Dermis microvascular lymphatic vessel endothelial cell (primary cell): Measurements from ENCODE around the gene NRF1. TPM values are rescaled to one million over a fixed set of nuclear protein-coding genes. Genes with fewer than 3 reads are reported as not detected.
A peak's percentile ranks its signal among the peaks of the same experiment; 100 is the strongest.
"Not testable (repeated sequence)": the region's sequence is repeated elsewhere in the genome, so short reads cannot be mapped to it uniquely, and the experiment has no call there.

Source experiments
- DNase-seq, 2 donors: peaks; one replicate each; pipeline versions ENCODE4 v3.0.0 to v3.0.0-alpha.2; 2010; ENCODE audit warnings: low read depth in 2 of 2
- total RNA-seq: library from RNA; depleted of rRNA; stranded (reverse); fragments of >200 nt; gene quantifications from 2 replicates; pipeline ENCODE4 v1.2.1, GENCODE V29; 2014

NRF1 gene
- total RNA-seq = 9.9 and 16.8 TPM in 2 replicates

DNA sequence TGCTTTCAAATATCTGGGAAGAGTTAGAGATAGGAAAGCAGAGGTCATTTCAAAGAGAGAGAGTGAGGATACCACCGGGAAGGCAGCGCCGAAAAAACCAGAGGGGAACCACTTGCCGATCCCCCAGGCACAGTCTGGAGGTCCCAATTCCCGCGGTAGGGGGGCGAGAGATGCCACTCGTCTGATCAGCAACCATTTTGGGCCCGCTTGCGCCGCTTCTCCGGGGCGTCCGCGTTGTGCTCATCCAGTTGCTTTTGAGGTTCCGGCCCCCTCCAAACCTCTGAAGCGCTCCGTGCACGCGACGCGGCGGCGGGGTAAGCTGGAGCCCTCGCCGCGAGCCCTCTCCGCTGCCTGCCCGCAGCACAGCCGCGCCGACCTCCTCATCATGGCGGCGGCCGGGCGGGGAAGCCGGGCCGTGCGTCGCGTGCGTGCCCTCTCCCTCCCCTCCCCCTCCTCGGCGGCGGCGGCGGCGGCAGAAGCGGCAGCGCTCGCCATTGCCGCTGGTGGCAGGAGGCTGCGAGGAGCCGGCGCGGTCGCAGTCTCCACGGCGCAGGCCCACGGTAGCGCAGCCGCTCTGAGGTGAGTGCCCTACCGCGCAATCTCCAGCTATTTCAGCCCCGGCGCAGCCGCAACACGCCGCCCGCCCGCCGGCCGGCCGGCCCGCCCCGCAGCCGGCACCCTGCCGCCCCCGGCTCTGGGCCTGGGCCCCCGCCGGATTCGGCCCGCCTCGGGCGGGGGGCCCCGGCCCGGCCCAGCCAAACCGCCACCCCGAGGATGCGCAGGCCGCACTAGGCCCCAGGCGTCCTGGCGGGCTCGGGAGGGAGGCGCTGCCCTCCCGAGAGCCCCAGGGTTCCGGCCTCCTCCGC is at the start of gene NRF1:
Gene NRF1 (plus strand): TSS at position 475 of the 866 bp plus-strand sequence. CDS start 45,632 bp downstream, outside the sequence.
- peak; percentile 73 to 94 for DNase-seq

DNA sequence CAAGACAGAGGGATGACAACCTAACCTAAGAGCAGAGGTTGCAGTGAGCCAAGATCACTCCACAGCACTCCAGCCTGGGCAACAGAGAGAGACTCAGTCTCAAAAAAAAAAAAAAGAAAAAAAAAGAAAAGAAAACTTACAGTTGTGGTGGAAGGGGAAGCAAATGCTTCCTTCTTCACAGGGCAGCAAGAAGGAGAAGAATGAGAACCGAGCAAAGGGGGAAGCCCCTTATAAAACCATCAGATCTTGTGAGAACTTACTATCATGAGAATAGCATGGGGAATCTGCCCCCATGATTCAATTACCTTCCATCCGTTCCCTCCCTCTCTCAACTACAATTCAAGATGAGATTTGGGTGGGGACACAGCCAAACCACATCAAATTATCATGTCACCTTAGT is 45.2 kb upstream of the NRF1 start:
- not testable (repeated sequence) for DNase-seq

DNA sequence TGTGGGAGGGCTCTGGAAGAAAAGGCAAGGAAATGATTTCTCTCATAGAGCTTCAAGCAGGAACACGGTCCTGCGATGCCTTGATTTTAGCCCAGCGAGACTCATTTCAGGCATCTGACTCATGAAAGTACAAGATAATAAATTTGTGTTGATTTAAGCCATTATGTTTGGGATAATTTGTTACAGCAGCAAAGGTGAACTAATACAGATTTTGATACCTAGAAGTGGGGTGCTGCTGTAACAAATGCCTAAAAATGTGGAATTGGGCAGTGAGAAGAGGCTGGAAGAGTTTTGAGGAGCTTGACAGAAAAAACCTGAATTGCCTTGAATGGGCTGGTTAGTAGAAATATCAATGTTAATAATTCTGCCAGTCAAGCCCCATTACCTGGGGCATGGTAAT is 44.1 kb upstream of the NRF1 start:
- DNase-seq = no peak

DNA sequence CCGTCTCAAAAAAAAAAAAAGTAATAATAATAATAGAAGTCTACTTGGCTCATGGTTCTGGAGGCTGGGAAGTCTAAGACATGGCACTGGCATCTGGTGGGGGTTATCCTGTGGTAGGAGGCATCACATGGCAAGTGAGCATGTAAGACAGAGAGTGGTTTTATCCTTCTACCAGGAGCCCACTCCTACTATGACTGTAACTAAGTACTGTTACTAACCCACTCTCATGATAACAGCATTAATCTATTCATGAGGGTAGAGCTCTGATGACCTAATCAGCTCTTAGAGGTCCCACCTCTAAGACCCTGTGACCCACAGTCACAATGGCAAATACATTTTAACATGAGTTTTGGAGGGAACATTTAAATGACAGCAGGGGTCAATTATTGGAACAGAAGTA is 43.3 kb upstream of the NRF1 start:
- no peak for DNase-seq

DNA sequence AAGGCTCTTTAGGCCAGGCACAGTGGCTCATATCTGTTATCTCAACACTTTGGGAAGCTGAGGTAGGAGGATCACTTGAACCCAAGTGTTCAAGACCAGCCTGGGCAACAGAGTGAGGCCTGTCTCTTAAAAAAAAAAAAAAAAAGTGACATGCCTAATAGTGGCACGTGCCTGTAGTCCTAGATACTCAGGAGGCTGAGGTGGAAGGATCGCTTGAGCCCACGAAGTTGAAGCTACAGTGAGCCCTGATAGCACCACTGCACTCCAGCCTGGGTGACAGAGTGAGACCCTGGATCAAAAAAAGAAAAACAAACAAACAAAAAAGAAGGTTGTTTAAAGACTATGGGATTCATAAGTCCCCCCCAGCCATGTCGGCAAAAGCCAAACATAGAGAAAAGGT is 42.2 kb upstream of the NRF1 start:
- DNase-seq = no peak

DNA sequence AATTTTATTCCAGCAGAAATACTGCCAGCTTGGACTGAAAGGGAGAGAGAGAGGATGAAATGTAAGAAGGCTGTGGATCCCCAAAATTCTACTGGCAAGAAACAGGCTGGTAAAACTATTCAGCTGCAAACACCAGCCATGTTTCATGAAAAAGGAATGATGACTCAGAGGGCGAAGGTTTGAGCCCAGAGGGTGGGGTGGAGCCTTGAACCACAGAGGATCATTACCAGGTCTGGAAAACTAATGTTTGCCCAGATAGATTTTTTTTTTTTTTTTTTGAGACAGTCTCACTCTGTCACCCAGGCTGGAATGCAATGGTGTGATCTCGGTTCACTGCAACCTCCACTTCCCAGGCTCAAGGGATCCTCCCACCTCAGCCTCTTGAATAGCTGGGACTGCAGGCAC is 41.7 kb upstream of the NRF1 start:
- DNase-seq = no peak

DNA sequence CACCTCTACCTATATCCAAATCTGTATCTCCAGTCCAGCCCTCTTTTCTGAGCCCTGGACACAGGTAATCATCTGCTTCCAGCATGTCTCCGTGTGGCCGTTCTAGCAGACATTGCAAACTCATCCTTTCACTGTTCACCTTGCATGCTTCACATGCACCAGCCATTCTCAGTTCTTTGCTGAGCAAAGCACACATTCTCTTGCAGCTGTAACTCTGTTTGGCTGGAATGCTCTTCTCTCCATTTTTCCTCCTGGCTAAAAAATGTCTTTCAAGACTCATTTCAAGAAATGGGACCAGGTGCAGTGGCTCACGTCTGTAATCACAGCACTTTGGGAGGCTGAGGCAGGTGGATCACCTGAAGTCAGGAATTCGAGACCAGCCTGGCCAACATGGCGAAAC is 40.3 kb upstream of the NRF1 start:
- no peak for DNase-seq

DNA sequence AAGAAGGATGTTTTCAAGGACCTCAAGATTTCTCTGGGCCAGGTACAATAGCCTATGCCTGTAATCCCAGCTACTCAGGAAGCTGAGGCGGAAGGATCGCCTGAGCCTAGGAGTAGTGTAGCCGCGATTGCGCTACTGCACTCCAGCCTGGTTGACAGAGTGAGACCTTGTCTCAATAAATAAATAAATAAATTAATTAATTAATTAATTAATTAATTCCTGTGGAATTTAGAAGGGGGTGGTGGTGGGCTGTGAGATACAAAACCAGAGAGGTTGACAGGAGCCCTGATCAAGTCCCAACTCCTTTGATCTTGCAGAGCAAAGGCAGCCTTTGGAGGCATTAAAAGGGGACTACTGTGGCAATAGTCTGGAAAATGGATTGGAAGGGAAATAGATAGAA is 39.3 kb upstream of the NRF1 start:
- DNase-seq = no peak

DNA sequence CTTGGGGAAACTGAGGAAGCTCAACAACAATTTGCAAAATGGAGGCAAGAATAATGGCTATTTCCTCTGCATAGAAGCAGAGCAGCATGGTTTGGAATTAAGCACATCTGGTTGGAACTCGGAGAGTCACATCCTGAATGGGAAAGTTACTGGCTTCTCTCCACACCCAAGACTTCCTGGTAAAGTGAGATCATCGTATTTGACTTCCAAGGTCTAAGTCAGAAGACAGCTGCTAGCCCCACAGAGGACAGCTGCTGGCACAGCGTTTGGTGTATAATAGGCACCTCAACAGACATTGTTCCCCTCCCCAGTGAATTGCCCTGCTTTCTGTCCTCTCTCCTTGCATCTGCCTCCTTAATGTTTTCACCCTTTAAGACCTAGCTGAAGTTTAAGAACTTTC is 37.0 kb upstream of the NRF1 start:
- DNase-seq = peak in 1 of 2 donors; percentile 67

DNA sequence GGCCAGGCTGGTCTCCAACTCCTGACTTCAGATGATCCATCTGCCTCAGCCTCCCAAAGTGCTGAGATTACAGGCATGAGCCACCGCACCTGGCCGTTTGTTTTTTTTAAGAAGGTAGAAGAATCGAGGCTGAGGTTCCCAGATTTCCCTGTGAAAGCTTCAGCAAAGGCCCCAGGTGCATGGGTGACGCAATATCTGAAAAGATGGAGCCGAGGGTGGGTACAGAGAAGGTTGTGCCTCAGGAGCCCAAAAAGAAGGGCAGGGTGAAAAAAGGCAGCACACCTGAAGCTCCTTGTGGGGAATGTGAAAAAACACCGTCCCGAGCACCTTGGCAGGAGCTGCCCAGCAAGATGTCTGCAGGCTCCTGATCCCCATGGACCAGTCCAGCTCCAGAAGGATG is 35.8 kb upstream of the NRF1 start:
- DNase-seq = no peak

DNA sequence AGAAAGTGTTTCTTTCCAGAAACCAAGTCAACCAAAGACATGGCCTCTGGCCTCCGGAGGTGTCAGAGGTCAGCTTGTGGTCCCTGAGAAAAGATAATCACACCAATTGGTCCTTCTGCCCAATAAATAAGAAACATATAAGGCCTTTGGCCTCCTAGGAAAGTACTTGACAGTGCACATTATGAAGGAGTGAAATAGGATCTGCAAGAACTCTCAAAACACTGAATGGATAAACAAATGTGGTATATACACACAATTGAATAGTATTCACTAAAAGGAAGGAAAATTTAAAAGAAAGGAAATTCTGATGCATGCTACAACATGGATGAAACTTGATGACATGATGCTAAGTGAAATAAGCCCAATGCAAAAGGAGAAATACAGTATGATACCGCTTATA is 35.4 kb upstream of the NRF1 start:
- DNase-seq = no peak

DNA sequence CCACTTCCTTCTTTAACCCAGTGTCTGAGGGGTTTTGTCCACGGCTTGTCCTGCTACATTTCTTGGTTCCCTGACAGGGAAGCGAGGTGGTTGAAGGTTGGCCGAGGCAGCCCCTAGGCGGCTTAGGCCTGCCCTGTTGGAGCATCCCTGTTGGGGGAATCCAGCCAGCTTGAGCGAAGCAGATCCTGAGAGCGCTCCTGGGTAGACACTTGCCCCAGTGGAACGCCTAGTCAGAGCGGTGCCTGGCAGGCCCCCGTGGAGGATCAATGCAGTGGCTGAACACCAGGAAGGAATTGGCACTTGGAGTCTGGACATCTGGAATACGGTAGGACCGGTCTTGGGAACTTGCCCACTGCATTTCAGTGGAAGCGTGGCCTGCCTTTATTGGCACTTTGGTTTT is 32.7 kb upstream of the NRF1 start:
- DNase-seq = no peak

DNA sequence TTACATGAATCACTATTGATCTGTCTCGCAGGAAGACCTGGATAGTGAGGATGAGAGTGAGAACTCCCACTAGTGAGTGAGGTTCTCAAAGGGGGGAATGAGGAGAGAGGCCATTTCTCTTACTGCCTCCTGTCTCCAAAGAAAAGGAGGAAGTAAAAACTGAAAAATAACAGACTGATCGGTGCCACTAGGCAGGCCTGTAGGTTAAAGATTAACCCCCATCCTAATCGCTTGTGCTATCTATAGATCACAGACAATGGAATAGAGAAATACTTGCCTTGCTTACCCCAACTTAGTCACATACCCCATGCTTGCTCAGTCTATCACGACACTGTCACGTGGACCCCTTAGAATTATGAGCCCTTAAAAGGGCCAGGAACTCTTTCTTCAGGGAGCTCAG is 25.3 kb upstream of the NRF1 start:
- not testable (repeated sequence) for DNase-seq

DNA sequence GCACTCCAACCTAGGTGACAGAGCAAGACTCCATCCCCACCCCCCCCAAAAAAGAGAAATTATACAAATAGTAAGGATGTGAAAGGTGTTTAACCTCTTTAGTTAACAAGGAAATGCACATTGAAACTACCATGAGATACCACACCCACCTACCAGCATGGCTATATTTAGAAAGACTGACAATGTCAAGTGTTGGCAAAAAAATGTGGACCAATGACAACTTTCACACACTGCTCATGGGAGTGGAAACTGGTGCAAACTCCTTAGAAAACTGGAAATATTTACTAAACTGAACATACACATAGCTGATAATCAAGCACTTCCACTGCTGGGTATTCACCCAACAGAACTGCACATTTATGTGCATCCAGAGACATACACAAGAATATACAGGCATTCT is 23.3 kb upstream of the NRF1 start:
- no peak for DNase-seq

DNA sequence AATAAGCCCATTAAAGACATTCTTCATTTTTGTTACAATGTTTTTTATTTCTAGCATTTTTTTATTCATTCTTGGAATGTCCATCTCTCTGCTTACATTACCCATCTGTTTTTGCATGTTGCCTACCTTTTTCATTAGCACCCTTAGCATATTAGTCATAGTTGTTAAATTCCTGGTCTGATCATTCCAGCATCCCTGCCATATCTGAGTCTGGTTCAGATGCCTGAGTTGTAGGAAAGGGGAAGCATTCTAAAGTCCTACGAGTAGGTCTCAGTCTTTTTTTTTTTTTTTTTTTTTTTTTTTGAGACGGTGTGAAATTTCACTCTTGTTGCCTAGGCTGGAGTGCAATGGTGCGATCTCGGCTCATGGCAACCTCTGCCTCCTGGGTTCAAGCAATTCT is 19.7 kb upstream of the NRF1 start:
- DNase-seq = no peak

DNA sequence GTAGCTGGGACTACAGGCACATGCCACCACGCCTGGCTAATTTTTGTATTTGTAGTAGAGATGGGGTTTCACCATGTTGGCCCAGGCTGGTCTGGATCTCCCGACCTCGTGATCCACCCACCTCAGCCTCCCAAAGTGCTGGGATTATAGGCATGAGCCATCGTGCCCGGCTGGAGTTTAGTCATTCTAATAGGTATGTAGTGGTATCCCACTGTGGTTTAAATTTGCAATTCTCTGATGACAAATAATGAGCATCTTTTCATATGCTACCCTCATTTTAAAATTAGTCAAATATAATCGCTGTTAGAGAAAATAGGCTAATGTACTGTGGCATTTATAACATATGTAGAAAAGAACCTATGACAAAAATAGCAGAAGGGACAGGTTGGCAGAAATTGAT is 15.1 kb upstream of the NRF1 start:
- DNase-seq = not testable (repeated sequence)

DNA sequence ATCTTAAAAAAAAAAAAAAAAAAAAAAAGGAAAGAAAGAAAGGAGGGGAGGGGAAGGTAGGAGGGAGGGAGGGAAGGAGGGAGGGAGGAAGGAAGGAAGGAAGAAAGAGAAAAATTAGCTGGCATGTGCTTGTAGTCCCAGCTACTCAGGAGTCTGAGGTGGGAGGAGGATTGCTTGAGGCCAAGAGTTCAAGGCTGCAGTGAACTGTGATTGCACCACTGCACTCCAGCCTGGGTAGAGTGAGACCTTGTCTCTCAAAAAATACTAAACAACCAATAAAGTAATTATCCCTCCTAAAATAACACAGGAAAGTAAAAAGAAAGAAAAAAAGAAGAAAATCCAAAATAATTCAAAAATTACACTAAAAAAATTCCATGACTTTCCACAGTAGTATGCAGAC is 13.8 kb upstream of the NRF1 start:
- no peak for DNase-seq

DNA sequence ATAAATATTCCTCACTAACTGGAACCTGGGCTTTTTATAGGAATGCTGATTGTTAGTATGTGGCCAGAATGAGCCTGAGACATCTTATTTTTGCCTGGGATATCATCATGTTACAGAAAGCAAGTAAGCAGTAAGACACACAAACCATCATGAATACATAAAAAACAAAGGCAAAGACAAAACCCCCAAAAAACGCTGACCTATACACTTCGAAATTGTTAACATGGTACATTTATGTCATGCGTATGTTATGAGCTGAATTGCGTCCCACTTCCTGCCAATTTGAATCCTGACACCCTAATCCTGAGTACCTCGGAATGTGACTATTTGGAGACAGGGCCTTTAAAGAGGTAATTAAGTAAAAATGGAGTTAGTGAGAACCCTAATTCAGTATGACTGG is 12.3 kb upstream of the NRF1 start:
- DNase-seq = no peak

DNA sequence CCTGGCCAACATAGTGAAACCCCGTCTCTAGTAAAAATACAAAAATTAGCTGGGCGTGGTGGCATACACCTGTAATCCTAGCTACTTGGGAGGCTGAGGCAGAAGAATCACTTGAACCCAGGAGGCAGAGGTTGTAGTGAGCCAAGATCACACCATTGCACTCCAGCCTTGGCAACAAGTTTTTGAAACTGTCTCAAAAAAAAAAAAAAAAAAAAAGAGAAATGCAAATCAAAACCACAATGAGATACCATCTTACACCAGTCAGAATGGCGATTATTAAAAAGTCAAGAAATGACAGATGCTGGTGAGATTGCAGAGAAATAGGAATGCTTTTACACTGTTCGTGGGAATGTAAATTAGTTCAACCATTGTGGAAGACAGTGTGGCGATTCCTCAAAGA is 7.9 kb upstream of the NRF1 start:
- not testable (repeated sequence) for DNase-seq

DNA sequence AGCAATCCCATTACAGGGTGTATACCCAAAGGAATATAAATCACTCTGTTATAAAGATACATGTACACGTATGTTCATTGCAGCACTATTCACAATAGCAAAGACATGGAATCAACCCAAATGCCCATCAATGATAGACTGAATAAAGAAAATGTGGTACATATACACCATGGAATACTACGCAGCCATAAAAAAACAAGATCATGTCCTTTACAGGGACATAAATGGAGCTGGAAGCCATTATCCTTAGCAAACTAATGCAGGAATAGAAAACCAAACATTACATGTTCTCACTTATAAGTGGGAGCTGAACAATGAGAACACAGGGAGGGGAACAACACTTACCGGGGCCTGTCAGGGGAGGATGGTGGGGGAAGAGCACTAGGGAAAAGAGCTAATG is 7.5 kb upstream of the NRF1 start:
- not testable (repeated sequence) for DNase-seq

DNA sequence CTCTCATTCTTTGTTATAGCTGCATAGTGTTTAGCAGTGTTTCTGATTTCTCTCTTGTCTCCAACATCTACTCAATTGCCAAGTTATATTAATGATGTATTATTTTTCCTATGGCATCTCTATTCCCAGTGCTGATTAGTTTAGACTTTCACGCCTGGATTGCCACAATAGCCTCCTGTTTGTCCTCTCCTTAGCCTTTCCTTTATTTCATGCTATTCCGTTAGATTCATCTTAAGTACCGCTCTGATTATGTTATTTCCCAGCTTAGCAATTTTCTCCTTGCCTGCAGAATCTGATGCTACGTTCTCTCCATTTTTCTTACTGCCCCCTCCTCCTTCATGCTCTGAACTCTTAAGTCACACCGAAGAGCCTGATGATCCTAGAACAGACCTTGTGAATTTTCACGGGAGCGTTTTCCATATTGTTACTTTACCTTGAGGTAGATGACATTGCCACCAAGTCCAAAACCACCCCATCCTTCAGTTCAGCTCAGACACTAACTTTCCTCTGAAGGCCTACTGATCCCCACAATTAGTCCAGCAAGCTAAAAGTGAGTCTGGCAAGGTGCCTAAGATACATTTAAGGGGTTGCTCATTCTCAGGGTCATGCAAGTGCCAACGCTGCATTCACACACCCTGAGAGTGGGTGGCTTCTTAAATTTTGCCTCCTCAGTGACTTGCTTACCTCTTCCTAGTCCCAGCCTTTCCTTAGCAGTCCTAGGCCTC is 6.6 kb upstream of the NRF1 start:
- DNase-seq = no peak

DNA sequence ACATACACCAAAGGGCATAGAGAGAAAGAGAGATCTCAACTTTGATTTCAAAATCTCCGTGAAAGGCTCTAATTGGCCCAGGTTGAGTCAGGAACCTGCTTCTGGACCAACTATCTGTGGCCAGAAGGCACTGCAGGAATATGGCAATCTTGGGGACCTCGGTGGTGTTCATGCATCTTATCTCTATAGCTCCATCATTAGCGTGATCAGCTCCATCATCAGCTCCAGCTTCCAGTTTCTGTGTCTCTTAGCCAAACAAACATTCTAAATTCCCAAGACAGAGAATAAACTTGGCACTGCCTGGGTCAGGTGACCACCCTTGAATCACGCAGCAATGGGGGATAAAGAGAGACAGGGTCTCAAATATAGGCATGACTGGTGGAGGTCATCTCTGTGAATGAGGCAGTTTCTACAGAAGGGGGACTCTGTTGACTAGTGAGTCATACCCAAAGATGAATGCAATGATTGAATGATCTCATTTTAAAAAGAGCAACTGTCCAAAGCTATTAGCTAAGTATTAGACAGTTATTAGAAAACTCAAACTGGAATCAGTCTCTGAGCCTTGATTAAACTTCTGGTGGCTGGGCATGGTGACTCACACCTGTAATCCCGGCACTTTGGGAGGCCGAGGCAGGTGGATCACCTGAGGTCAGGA is 5.4 kb upstream of the NRF1 start:
- no peak for DNase-seq
